Hepatocyte (in vitro differentiated cells): ENCODE data around the gene CDRT4. TPM values are rescaled to one million over a fixed set of nuclear protein-coding genes. Genes with fewer than 3 reads are reported as not detected.
A peak's percentile ranks its signal among the peaks of the same experiment; 100 is the strongest.

Experiments used
- DNase-seq: peaks from one replicate; pipeline ENCODE4 v3.0.0-alpha.2; 2016; ENCODE audit warnings: low spot score
- H2AFZ ChIP-seq: fragments of 200-600 bp; sonication (generic); 2 replicates; pipeline ENCODE4 v1.6.0; 2016; ENCODE audit warnings: antibody characterized with exemption, mild to moderate bottlenecking
- H3K27ac ChIP-seq: fragments of 200-600 bp; sonication (generic); 2 replicates; pipeline ENCODE4 v1.5.1; 2016; ENCODE audit warnings: mild to moderate bottlenecking
- H3K27me3 ChIP-seq: fragments of 200-600 bp; sonication (generic); 2 replicates; pipeline ENCODE4 v1.6.1; 2016
- H3K36me3 ChIP-seq: fragments of 200-600 bp; sonication (generic); replicated peaks from 2 replicates; pipeline ENCODE4 v1.5.1; 2016; ENCODE audit warnings: low read depth; ENCODE audit not compliant: insufficient read depth
- H3K4me1 ChIP-seq: fragments of 200-600 bp; sonication (generic); 2 replicates; pipeline ENCODE4 v1.5.1; 2016; ENCODE audit warnings: mild to moderate bottlenecking, moderate library complexity; ENCODE audit not compliant: insufficient read depth
- H3K4me2 ChIP-seq: fragments of 200-600 bp; sonication (generic); 2 replicates; pipeline ENCODE4 v1.6.0; 2016
- H3K4me3 ChIP-seq: fragments of 200-600 bp; sonication (generic); 2 replicates; pipeline ENCODE4 v1.5.1; 2016; ENCODE audit warnings: mild to moderate bottlenecking
- H3K79me2 ChIP-seq: fragments of 200-600 bp; sonication (generic); 2 replicates; pipeline ENCODE4 v1.6.0; 2017; ENCODE audit warnings: mild to moderate bottlenecking
- H3K9me2 ChIP-seq: fragments of 200-600 bp; sonication (generic); replicated peaks from 2 replicates; pipeline ENCODE4 v1.6.0; 2017; ENCODE audit warnings: mild to moderate bottlenecking; ENCODE audit not compliant: insufficient read depth
- H3K9me3 ChIP-seq: fragments of 200-600 bp; sonication (generic); 2 replicates; pipeline ENCODE4 v1.5.1; 2016; ENCODE audit warnings: low read depth, mild to moderate bottlenecking
- H4K20me1 ChIP-seq: fragments of 200-600 bp; sonication (generic); 2 replicates; pipeline ENCODE4 v1.6.0; 2016; ENCODE audit warnings: mild to moderate bottlenecking; ENCODE audit not compliant: insufficient read depth, poor library complexity, severe bottlenecking
- EZH2 ChIP-seq: fragments of 200-600 bp; sonication (generic); IDR thresholded peaks from 2 replicates; pipeline ENCODE4 v1.6.1; 2016; ENCODE audit warnings: antibody characterized with exemption, mild to moderate bottlenecking, borderline replicate concordance
- EZH2phosphoT487 ChIP-seq: fragments of 200-600 bp; sonication (generic); IDR thresholded peaks from one replicate; pipeline ENCODE4 v1.6.1; 2018; ENCODE audit warnings: antibody characterized with exemption, mild to moderate bottlenecking, low read depth, moderate library complexity; ENCODE audit not compliant: unreplicated experiment, severe bottlenecking
- WGBS: methylation state at CpG from one replicate; pipeline ENCODE4 v1.1.6; 2016; ENCODE audit warnings: low lambda C conversion rate; ENCODE audit errors: missing lambda C conversion rate; 5-methylcytosine and 5-hydroxymethylcytosine counted together
- polyA plus RNA-seq: library from polyadenylated mRNA; unstranded; fragments of >200 nt; fragmentation: Nextera tagmentation; extraction: Ambion mirVana; gene quantifications from 2 replicates; pipeline ENCODE4 v1.2.1, GENCODE V29; 2016
- total RNA-seq: library from RNA; depleted of rRNA; stranded (reverse); fragments of >200 nt; gene quantifications from 2 replicates; pipeline ENCODE4 v1.2.3, GENCODE V29; 2014
- TF ChIP-seq, protein P1 (sequence below): fragments of 200-600 bp; sonication (generic); IDR thresholded peaks from 2 replicates; pipeline ENCODE4 v1.5.1; 2016; ENCODE audit warnings: antibody characterized with exemption, mild to moderate bottlenecking; ENCODE audit not compliant: poor library complexity

Gene CDRT4
- total and polyA plus RNA-seq, 2 experiments from 2014 or later = 2.7 to 9.6 TPM

DNA sequence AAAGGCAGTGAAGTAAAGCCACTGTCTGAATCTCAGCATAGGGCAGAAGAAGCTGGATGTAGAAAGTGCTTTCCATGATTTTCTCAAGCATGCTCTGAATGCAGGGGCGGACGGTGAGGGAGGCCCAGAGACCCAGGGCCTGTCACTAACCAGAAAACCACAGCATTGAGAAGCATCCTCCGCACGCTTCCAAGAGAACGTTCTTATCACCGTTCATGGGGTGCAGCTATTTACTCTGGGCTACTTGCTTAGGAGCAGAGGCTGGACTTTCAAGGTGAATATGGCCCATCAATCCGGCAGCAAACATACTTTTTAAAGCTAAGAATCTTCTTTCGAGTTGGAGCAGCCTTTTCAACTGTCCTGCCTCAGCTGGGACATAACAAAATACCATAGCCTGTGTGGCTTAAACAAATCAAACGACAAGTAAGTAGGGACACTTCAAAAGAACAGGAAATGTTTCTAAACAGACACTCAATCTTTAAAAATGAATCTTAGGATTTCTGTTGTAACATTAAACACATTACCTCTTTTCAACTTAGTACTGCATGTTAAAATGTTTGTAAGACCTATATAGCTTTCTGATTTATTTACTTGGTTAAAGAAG is 46.5 kb upstream of the CDRT4 start:
- TF ChIP-seq, protein P1, sequence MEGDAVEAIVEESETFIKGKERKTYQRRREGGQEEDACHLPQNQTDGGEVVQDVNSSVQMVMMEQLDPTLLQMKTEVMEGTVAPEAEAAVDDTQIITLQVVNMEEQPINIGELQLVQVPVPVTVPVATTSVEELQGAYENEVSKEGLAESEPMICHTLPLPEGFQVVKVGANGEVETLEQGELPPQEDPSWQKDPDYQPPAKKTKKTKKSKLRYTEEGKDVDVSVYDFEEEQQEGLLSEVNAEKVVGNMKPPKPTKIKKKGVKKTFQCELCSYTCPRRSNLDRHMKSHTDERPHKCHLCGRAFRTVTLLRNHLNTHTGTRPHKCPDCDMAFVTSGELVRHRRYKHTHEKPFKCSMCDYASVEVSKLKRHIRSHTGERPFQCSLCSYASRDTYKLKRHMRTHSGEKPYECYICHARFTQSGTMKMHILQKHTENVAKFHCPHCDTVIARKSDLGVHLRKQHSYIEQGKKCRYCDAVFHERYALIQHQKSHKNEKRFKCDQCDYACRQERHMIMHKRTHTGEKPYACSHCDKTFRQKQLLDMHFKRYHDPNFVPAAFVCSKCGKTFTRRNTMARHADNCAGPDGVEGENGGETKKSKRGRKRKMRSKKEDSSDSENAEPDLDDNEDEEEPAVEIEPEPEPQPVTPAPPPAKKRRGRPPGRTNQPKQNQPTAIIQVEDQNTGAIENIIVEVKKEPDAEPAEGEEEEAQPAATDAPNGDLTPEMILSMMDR = no peak
- TF ChIP-seq EZH2phosphoT487 = no peak
- no peak for TF ChIP-seq EZH2
- Histone ChIP-seq H3K36me3 (no peaks in the 10 kb centered on the region), H2AFZ (no peak overlapping the region), H4K20me1 (no peaks in the 10 kb centered on the region), H3K9me2 (no peaks in the 10 kb centered on the region), H3K27ac (peak overlapping the region; percentile 59), H3K9me3 (no peaks in the 10 kb centered on the region), H3K4me3 (no peak overlapping the region), H3K4me2 (peak overlapping the region; percentile 32), H3K27me3 (no peaks in the 10 kb centered on the region), H3K4me1 (peaks cover 26% of the 10 kb centered on the region), H3K79me2 (peaks cover 5% of the 10 kb centered on the region)
- WGBS = 45% methylated on average over 9 of the region's 9 CpGs
- DNase-seq = peak; percentile 16

DNA sequence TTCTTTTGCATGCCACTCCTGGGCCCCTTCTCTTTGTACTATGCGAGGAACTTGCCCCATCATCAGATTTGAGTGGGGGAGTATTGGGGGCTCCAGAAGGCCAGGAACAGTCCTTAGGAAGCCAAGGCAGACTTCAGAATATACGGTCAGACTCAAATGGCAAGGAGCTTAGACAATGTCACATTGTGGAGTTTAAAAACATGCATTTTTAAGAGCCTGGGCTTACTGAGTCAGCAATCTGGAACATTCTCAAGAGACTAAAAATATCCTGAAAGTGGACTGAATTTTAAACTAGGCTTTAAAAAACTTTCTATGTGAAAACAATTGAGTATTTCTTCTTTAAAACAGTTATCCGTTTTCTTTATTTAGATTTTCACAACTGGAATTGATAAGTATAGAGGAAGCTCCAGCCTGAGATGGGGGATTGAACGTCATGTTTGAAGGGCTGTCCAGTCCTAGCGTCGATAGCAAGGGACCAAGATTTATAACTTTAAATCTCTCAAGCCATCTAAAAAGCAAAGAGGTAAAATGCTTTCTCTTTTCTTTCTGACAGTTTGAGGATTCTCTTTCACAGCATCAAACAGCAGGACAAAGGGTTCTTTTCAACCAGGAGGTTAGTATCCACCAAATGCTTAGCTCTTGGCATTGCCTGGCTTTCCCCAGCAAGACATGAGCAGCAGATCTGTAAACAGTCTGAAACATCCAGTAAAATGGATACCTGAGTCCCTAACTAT is 45.8 kb upstream of the CDRT4 start:
- Histone ChIP-seq H3K27ac (peak overlapping the region; percentile 59), H3K9me3 (no peaks in the 10 kb centered on the region), H3K9me2 (no peaks in the 10 kb centered on the region), H2AFZ (no peak overlapping the region), H3K4me3 (no peak overlapping the region), H3K36me3 (no peaks in the 10 kb centered on the region), H4K20me1 (no peaks in the 10 kb centered on the region), H3K79me2 (peaks cover 5% of the 10 kb centered on the region), H3K4me2 (peak overlapping the region; percentile 32), H3K27me3 (no peaks in the 10 kb centered on the region), H3K4me1 (peaks cover 26% of the 10 kb centered on the region)
- DNase-seq = no peak
- WGBS = 78% methylated on average over 6 of the region's 6 CpGs
- TF ChIP-seq EZH2 = no peak
- no peak for TF ChIP-seq EZH2phosphoT487
- TF ChIP-seq, protein P1 = no peak

DNA sequence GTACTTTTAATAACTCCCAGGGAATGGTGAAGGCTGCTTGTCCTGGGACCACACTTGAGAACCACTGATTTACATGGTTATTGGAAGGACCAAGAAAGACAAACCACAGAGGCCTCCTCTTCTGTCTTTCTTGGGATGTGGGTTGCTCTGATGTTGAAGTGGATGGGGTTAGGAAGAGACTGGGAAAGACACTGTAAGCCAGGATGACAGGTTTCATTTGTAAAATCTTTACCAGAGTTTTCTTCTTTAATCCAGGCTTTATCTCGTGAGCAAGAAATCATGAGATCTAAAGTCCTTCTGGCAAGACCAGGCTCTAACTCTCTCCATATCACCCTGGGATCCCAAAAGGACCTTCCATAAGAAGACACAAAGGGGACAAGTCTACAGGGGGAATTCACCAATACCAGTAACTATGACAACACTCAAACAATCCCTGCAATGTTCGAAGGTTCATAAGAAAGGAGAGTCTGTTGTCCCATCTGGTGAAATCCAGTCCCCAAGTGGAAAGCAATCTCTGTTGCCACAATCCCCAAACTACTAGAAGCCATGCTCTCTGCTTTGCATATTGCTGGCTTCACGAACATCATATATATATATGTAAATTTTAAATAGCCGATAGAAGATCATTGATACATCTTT is 44.8 kb upstream of the CDRT4 start:
- no peak overlapping the region for H3K4me2 ChIP-seq
- WGBS = 93% methylated on average over 4 of the region's 4 CpGs
- TF ChIP-seq EZH2phosphoT487 = no peak
- no peaks in the 10 kb centered on the region for H4K20me1 ChIP-seq
- no peaks in the 10 kb centered on the region for H3K9me2 ChIP-seq
- H3K79me2 ChIP-seq = peaks cover 5% of the 10 kb centered on the region
- H3K27ac ChIP-seq = peak overlapping the region; percentile 38
- DNase-seq = no peak
- H3K27me3 ChIP-seq = no peaks in the 10 kb centered on the region
- H3K36me3 ChIP-seq = no peaks in the 10 kb centered on the region
- H3K9me3 ChIP-seq = no peaks in the 10 kb centered on the region
- H3K4me3 ChIP-seq = no peak overlapping the region
- peaks cover 26% of the 10 kb centered on the region for H3K4me1 ChIP-seq
- no peak overlapping the region for H2AFZ ChIP-seq

DNA sequence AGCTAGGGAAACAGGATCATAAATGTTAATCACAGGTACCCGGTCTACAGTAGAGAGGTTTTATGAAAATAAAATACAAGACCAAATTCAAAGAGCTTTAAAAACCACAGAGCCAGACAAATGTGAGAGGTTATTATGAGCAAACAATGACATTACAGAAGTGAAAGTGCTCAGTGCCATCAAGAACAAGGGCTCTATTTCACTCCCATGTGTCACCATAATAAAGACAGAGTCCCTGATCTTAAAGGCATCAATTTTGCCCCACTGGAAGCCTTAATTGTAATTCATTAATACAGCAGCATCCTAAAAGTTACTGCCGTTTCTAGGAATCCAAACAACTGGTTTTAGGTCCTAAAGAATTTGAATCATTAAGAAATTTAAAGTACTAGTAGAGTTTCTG is 43.7 kb upstream of the CDRT4 start:
- 96% methylated on average over 2 of the region's 2 CpGs for WGBS
- H3K4me3 ChIP-seq = no peak overlapping the region
- no peaks in the 10 kb centered on the region for H3K9me2 ChIP-seq
- peaks cover 26% of the 10 kb centered on the region for H3K4me1 ChIP-seq
- H3K9me3 ChIP-seq = no peaks in the 10 kb centered on the region
- H3K27ac ChIP-seq = no peak overlapping the region
- TF ChIP-seq, protein P1 = no peak
- TF ChIP-seq EZH2phosphoT487 (no peak), EZH2 (no peak)
- H2AFZ ChIP-seq = no peak overlapping the region
- no peak overlapping the region for H3K4me2 ChIP-seq
- peaks cover 5% of the 10 kb centered on the region for H3K79me2 ChIP-seq
- H3K36me3 ChIP-seq = no peaks in the 10 kb centered on the region
- H3K27me3 ChIP-seq = no peaks in the 10 kb centered on the region
- H4K20me1 ChIP-seq = no peaks in the 10 kb centered on the region
- no peak for DNase-seq
